ENCODE measurements around the gene LRRN2.
"Not testable (repeated sequence)": the region's sequence is repeated elsewhere in the genome, so short reads cannot be mapped to it uniquely, and the experiment has no call there.

The LRRN2 gene

GRCh38 chr1:204692325-204692840 lies 6.8 kb upstream of the LRRN2 start:
- DNase-seq (ENCODE audit: low read depth) = no peak

DNA sequence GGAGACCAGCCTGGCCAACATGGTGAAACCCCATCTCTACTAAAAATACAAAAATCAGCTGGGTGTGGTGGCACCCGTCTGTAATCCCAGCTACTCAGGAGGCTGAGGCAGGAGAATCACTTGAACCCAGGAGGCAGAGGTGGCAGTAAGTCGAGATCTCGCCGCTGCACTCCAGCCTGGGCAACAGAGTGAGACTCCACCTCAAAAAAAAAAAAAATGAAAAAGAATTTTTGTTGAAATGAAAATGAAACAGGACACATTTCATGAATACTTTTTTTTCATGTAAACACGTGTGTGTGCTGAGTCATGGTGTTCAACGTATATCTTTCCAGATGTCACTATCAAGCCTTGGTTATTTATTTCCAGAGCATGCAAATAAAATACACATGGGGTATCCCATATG lies 5.8 kb upstream of the LRRN2 start:
- DNase-seq (ENCODE audit: low read depth) = not testable (repeated sequence)

DNA sequence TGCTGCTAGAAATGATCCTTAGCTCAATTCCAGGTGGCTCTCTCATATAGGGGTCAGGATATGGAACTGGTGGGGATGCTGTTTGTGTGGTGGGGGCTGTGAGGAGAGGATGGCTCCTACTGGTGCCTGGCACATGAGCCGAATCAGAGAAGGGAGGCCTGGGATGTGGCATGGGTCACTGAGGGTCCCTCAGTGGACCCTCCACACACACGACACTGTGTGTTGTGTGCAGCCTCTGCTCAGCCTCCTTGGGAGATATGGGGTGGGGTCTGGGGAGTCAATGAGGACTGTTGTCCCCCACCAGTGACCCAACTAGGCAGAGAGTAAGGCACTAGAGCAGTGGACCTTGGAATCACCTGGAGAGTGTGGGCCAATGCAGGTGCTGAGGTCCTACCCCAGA lies 3.2 kb upstream of the LRRN2 start:
- no peak for DNase-seq (ENCODE audit: low read depth)

DNA sequence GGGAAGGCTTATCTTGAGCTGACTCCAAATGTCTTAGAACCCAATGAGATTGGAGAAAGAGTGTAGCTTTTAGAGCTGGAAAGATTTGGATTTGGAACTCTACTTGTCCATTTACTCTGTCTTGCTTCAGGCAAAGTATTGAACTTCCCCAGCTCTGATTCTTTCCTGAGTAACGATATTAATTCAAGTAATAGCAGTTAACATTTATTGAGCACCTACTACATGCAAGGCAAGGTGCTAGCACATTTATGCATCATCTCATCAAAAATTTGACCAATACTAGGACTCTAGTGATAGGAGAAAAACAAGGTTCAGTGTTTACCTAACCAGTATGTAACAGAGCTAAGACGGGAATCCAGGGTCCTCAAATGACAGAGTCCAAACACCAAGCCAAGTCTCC lies 2.5 kb upstream of the LRRN2 start:
- DNase-seq (ENCODE audit: low read depth) = no peak

DNA sequence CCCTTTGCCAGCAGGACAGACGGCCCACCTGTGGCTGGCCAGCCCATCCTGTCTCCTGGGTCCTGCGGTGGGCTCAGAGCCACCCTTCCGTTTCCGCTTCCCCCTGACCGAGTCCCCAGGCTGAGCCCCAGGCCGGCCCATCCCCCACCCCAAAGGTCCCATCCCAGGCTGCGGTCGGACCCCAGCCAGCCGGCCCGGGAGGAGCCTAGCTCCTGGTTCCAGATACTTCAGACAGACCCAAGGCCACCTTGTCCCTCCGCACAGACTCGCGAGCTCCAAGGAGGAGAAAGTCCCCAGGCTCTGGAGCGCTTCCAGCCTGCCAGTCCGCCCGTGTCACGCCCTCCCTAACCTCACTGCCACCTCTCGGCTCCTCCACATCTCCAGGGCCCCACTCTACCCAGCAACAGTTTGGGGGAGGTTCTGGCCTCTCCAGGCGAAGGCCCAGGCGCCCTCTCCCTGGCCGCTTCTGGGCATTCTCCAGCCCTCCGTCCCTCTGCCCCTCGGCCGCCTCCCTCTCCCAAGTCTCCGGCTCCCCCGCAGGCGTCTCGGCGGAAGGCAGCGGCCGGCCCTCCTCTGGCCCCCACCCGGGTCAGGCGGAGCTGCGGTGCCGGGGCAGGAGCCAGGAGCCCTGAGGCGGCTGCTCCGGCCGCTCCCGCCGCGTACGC lies 835 bp downstream of the LRRN2 start:
- no peak for DNase-seq (ENCODE audit: low read depth)

GRCh38 chr1:204684206-204684570 lies 1.4 kb downstream of the LRRN2 start:
- no peak for DNase-seq (ENCODE audit: low read depth)

DNA sequence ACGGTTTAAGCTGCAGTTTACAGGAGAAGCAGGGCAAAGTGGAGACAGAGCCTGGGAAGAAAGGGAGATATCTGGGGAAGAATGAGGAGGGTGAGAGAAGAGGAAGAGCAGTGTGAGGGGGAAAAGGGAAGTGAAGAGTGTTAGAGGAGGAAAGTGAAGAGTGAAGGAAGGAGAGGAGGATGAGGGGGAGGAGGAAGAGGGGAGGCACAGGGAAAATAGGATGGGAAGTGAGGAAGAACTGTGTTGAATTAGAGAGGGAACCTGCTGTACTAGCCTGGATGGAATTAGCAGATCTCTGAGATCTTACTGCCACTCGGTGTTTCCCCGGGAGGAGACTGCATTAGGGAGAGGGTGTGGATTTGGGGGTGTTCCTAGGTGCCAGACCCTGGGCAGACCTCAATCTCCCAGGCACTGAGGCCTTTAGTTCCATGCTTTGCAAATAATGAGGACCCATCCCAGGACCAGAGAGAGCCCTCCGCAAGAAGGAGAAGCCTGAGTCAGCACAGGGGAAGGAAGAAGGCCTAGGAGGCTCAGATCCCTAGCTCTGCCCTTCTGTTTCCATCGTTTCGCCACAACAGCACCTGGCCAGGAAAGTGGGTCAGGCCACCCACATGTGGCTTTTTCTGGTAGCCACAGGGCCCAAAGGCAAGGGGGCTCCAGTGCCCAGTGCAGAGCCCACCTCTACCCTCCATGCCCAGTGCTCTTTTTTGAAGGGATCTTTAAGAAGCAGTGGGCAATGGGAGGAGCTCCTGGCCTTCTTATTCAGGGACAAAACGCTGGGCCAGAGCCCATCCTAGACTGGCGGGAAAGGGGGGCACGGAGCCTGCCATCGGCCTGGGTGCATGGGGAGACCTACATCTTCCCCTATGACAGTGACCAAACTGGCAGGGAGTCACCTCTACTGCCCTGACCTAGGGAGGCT lies 2.0 kb downstream of the LRRN2 start:
- DNase-seq (ENCODE audit: low read depth) = no peak

GRCh38 chr1:204680461-204680860 lies 5.1 kb downstream of the LRRN2 start:
- DNase-seq (ENCODE audit: low read depth) = no peak

GRCh38 chr1:204680051-204680450 lies 5.5 kb downstream of the LRRN2 start:
- no peak for DNase-seq (ENCODE audit: low read depth)

DNA sequence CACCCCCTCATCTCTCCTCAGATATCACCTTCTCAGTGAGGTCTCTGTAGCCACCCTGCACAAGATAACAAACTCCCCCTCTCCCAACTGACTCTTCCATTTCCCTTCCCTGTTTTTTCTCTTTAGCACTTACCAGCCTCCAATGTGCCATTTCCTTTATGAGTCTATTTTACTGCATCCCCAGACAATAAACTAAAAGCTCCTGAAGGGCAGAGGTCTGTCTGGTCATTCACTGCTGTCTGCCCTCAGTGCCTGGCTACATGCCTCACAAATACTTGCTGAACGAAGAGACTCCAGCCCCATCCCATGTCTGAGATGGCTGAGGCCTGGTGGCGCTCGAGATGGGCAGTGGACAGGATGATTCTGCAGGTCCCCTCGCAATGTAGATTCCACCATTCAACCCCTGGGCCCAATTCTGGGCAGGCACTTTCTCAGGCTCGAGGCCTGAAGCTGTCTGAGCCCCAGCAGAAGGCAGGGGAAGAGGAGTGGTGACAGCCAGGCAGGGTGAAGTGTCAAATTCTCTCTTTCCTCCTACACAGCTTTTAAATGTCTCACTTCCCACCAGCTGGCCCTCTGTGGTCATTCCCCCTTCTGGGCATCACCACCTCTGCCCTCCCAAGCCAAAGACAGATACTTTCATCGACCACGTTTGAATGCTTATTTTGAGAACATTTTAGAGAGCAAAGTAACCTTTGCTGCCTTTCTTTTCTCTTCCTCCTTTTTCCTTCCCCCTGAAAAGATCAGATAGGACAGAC lies 6.6 kb downstream of the LRRN2 start:
- DNase-seq (ENCODE audit: low read depth) = no peak

- DNase-seq (ENCODE audit: low read depth) = no peak
Measured at GRCh38 chr1:204677864-204678263, 7.7 kb downstream of the LRRN2 start.

GRCh38 chr1:204676043-204676442 lies 9.5 kb downstream of the LRRN2 start:
- no peak for DNase-seq (ENCODE audit: low read depth)

- no peak for DNase-seq (ENCODE audit: low read depth)
Measured at GRCh38 chr1:204673909-204674649, 11.5 kb downstream of the LRRN2 start.

DNA sequence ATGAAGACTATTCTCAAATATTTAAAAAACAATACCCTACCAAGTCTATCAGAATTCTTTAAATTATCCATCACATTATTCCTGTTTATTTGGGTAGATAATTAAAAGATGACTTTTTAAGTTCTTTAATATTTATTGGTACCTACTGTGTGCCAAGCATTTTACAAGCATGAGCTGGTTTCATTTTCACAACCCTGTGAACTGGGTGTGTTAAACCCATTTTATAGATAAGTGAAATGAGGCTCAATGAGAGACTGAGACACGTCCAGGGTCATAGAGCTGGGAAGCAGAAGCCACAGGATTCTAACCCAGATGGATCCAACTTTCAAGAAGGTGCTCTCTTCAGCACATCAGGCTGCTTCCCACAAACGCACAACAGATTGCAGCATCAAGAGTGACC lies 12.3 kb downstream of the LRRN2 start:
- DNase-seq (ENCODE audit: low read depth) = no peak

- no peak for DNase-seq (ENCODE audit: low read depth)
Measured at GRCh38 chr1:204672482-204673121, 12.9 kb downstream of the LRRN2 start.

DNA sequence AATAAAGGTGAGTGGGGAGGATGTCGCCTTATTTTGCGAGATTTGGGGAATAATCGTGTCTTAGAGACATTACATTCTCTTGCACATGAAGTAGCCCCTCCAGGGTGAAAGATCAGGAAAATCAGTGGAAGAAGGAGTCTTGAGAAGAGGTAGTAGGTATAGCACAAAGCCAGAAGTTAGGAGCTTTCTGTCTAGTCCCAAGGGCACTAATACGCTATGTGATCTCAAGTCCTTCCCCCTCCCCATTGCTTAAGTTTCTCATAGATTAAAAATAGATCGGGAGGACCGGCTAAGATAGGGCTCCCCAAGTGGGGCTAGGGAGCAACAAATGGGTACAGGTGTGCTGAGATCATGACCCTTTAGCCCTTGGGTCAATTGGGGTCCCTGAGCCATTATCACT lies 13.5 kb downstream of the LRRN2 start:
- DNase-seq (ENCODE audit: low read depth) = no peak

- no peak for DNase-seq (ENCODE audit: low read depth)
Measured at GRCh38 chr1:204670152-204670927, 15.2 kb downstream of the LRRN2 start.

DNA sequence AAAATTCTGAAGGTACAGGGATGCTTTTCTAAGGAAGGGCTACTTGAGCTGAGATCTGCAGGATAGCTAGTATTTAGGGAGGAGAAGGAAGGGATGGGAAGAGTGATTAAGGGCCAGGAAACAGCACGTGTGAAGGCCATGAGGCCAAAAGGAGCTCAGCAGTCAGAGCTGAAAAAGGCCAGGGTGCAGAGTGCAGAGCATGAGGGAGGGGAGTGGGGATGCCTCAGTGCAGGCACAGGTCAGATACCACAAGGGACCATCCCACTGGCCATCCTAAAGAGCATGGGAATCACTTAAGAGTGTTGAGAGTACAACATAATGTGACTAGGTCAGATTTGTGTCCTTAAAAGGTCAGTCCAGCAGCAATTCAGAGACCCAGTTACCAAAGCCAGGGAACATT lies 16.0 kb downstream of the LRRN2 start:
- no peak for DNase-seq (ENCODE audit: low read depth)

DNA sequence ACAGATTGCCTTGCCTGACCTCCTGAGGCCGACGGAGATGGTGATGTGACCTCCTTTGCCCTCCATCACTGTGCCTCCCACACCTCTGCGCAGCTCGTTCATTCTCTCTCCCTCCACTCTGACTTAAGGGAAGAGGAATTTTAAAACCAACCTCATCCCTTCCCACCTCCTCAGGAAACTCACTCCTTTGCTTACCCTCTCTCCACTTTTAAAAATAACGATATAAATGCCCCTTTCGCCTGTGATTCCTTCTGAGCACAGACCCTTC lies 21.2 kb downstream of the LRRN2 start:
- no peak for DNase-seq (ENCODE audit: low read depth)

DNA sequence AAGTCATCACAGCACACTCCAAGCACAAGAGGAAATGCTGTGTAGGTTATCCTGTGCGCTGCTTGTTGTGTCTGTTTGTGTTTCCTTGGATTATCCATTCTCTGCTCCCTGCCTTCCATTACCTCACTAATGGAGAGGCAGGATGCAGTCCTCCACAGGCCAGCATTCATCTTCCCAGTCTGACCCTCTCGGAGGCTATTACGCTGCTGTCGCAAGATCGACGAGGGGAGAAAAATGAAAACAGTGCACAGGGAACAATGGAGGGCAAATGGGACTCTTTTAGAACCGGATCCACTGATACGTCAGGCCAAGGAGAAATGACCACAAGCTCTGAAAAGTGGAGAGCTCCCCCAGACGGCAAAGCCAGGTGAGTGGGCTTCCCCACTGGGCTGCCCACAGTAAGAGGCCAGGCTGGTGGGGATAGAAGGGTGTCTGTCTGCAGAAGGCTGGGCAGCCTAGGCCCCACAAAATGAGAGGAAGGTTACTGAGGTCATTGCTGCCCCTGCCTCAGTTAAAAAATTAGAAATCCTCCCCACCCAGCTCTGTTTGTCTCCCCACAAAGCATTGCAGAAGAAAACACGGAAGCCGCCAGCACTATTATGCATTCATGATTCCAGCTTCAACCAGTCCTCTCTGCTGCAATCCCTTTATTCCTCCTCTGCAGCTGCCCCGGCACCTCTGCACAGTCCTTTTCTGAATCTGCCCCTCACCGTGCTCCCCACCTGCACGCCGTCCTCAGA lies 21.7 kb downstream of the LRRN2 start:
- DNase-seq (ENCODE audit: low read depth) = no peak
